Adrenal gland (tissue), 5 donors: ENCODE data around the gene FNDC3B.

ENCODE experiments used
- CTCF ChIP-seq, 6 experiments: fragments of 450-650 bp in 4 of 6; fragments of 200-600 bp in 2 of 6; sonication (generic) in 1 of 6; IDR thresholded peaks; 1 replicate in 5 of 6; 2 replicates in 1 of 6; pipeline versions ENCODE4 v1.5.1 to v1.8.0; 2016 to 2021; ENCODE audit warnings: antibody characterized with exemption in 6 of 6, mild to moderate bottlenecking in 2 of 6, moderate library complexity in 1 of 6
- POLR2A ChIP-seq, 2 donors: fragments of 450-650 bp; IDR thresholded peaks; one replicate each; pipeline ENCODE4 v1.6.1; 2017; ENCODE audit warnings: antibody characterized with exemption in 2 of 2, mild to moderate bottlenecking in 2 of 2, moderate library complexity in 1 of 2
- donor health status: DM: no; HTN: no; CAD: no.

GRCh38 chr3:172164620-172165362, 125.4 kb downstream of the FNDC3B start:
- TF ChIP-seq CTCF (IDR thresholded peaks at IDR 0.05) (no peak), POLR2A (IDR thresholded peaks at IDR 0.05) (no peak)
